Activated T-cell treated with anti-CD3 and anti-CD28 coated beads, Interleukin-2, amount 50 U/mL, for 24 hours (primary cell): ENCODE results near the gene PNPLA5.

ENCODE experiments used
- DNase-seq: peaks from one replicate; pipeline ENCODE4 v3.0.0-alpha.2; 2020
- H3K27ac Mint-ChIP-seq: 2 replicates; pipeline ENCODE4 v1.8.0; 2020; ENCODE audit warnings: mild to moderate bottlenecking, mixed read lengths
- H3K27me3 Mint-ChIP-seq: 2 replicates; pipeline ENCODE4 v1.8.0; 2020; ENCODE audit warnings: mixed read lengths
- H3K36me3 Mint-ChIP-seq: 2 replicates; pipeline ENCODE4 v1.8.0; 2020; ENCODE audit warnings: low read depth, mixed read lengths
- H3K4me1 Mint-ChIP-seq: 2 replicates; pipeline ENCODE4 v1.8.0; 2020; ENCODE audit warnings: low read depth, mixed read lengths
- H3K4me3 Mint-ChIP-seq: 2 replicates; pipeline ENCODE4 v1.8.0; 2020; ENCODE audit warnings: mild to moderate bottlenecking, moderate library complexity, mixed read lengths
- H3K9me3 Mint-ChIP-seq: 2 replicates; pipeline ENCODE4 v1.8.0; 2020; ENCODE audit warnings: mixed read lengths

PNPLA5 gene

GRCh38 chr22:43835736-43836135 lies 56.1 kb downstream of the PNPLA5 start:
- no peaks in the 10 kb centered on the region for H3K36me3 Mint-ChIP-seq
- H3K27ac Mint-ChIP-seq, result no peak overlapping the region
- H3K27me3 Mint-ChIP-seq, result peaks cover 19% of the 10 kb centered on the region
- H3K4me3 Mint-ChIP-seq, result no peak overlapping the region
- no peak for DNase-seq
- no peaks in the 10 kb centered on the region for H3K9me3 Mint-ChIP-seq
- H3K4me1 Mint-ChIP-seq, result no peaks in the 10 kb centered on the region

- H3K4me1 Mint-ChIP-seq, result no peaks in the 10 kb centered on the region
- no peaks in the 10 kb centered on the region for H3K36me3 Mint-ChIP-seq
- H3K9me3 Mint-ChIP-seq, result no peaks in the 10 kb centered on the region
- H3K27ac Mint-ChIP-seq, result no peak overlapping the region
- no peak for DNase-seq
- peaks cover 19% of the 10 kb centered on the region for H3K27me3 Mint-ChIP-seq
- H3K4me3 Mint-ChIP-seq, result no peak overlapping the region
Measured at GRCh38 chr22:43835166-43835565, 56.6 kb downstream of the PNPLA5 start.

GRCh38 chr22:43833286-43834240 lies 58.2 kb downstream of the PNPLA5 start:
- no peaks in the 10 kb centered on the region for H3K36me3 Mint-ChIP-seq
- H3K27ac Mint-ChIP-seq, result no peak overlapping the region
- H3K9me3 Mint-ChIP-seq, result no peaks in the 10 kb centered on the region
- DNase-seq, result no peak
- H3K4me1 Mint-ChIP-seq, result no peaks in the 10 kb centered on the region
- H3K4me3 Mint-ChIP-seq, result no peak overlapping the region
- peaks cover 19% of the 10 kb centered on the region for H3K27me3 Mint-ChIP-seq

GRCh38 chr22:43832393-43833265 lies 59.2 kb downstream of the PNPLA5 start:
- H3K27me3 Mint-ChIP-seq, result peaks cover 19% of the 10 kb centered on the region
- no peaks in the 10 kb centered on the region for H3K36me3 Mint-ChIP-seq
- H3K9me3 Mint-ChIP-seq, result no peaks in the 10 kb centered on the region
- no peaks in the 10 kb centered on the region for H3K4me1 Mint-ChIP-seq
- no peak overlapping the region for H3K27ac Mint-ChIP-seq
- DNase-seq, result no peak
- no peak overlapping the region for H3K4me3 Mint-ChIP-seq

- no peaks in the 10 kb centered on the region for H3K4me1 Mint-ChIP-seq
- H3K36me3 Mint-ChIP-seq, result no peaks in the 10 kb centered on the region
- H3K27me3 Mint-ChIP-seq, result peaks cover 15% of the 10 kb centered on the region
- H3K27ac Mint-ChIP-seq, result no peak overlapping the region
- no peak for DNase-seq
- H3K4me3 Mint-ChIP-seq, result no peak overlapping the region
- no peaks in the 10 kb centered on the region for H3K9me3 Mint-ChIP-seq
Measured at GRCh38 chr22:43831561-43832392, 60.0 kb downstream of the PNPLA5 start.

- Mint-ChIP-seq H3K27ac (no peak overlapping the region), H3K4me1 (no peaks in the 10 kb centered on the region), H3K9me3 (no peaks in the 10 kb centered on the region), H3K36me3 (no peaks in the 10 kb centered on the region), H3K27me3 (peaks cover 15% of the 10 kb centered on the region), H3K4me3 (no peak overlapping the region)
- DNase-seq, result no peak
Measured at GRCh38 chr22:43830931-43831560, 60.8 kb downstream of the PNPLA5 start.

- Mint-ChIP-seq H3K4me1 (no peaks in the 10 kb centered on the region), H3K27me3 (peaks cover 8% of the 10 kb centered on the region), H3K36me3 (no peaks in the 10 kb centered on the region), H3K9me3 (no peaks in the 10 kb centered on the region), H3K4me3 (no peak overlapping the region), H3K27ac (no peak overlapping the region)
- no peak for DNase-seq
Measured at GRCh38 chr22:43829904-43830851, 61.6 kb downstream of the PNPLA5 start.
